Activated T-cell treated with anti-CD3 and anti-CD28 coated beads, Interleukin-2, amount 50 U/mL, for 48 hours (primary cell): ENCODE data around the gene SECISBP2.
"Not testable (repeated sequence)": the region's sequence is repeated elsewhere in the genome, so short reads cannot be mapped to it uniquely, and the experiment has no call there.

Experiments used
- DNase-seq, 2 experiments: peaks; one replicate each; pipeline ENCODE4 v3.0.0-alpha.2; 2020

The SECISBP2 gene

GRCh38 chr9:89318123-89319014, at the start of gene SECISBP2:
TSS of gene SECISBP2 (plus strand) at chr9:89318500. CDS start at chr9:89318577, 77 bp downstream.
- DNase-seq: peak; percentile 97 to 98

GRCh38 chr9:89273528-89274279, 44.6 kb upstream of the SECISBP2 start:
- no peak for DNase-seq

- peak; percentile 32 to 36 for DNase-seq
Observed at GRCh38 chr9:89274838-89275237, 43.5 kb upstream of the SECISBP2 start.

GRCh38 chr9:89276040-89276439, 42.3 kb upstream of the SECISBP2 start:
- DNase-seq: not testable (repeated sequence)

- DNase-seq: no peak
Observed at GRCh38 chr9:89277043-89277442, 41.3 kb upstream of the SECISBP2 start.

- DNase-seq: no peak
Observed at GRCh38 chr9:89277454-89277853, 40.8 kb upstream of the SECISBP2 start.

- DNase-seq: no peak
Observed at GRCh38 chr9:89278551-89278950, 39.7 kb upstream of the SECISBP2 start.

GRCh38 chr9:89278997-89279739, 39.1 kb upstream of the SECISBP2 start:
- DNase-seq: no peak

GRCh38 chr9:89281106-89281505, 37.2 kb upstream of the SECISBP2 start:
- DNase-seq: no peak

- not testable (repeated sequence) for DNase-seq
Observed at GRCh38 chr9:89282248-89282968, 35.9 kb upstream of the SECISBP2 start.

GRCh38 chr9:89284076-89284475, 34.2 kb upstream of the SECISBP2 start:
- no peak for DNase-seq

GRCh38 chr9:89291741-89292140, 26.6 kb upstream of the SECISBP2 start:
- no peak for DNase-seq

GRCh38 chr9:89293014-89293413, 25.3 kb upstream of the SECISBP2 start:
- no peak for DNase-seq

- DNase-seq: no peak
Observed at GRCh38 chr9:89295400-89295799, 22.9 kb upstream of the SECISBP2 start.

GRCh38 chr9:89301996-89302395, 16.3 kb upstream of the SECISBP2 start:
- not testable (repeated sequence) for DNase-seq

GRCh38 chr9:89304020-89304833, 14.1 kb upstream of the SECISBP2 start:
- no peak for DNase-seq

- DNase-seq: no peak
Observed at GRCh38 chr9:89304834-89305188, 13.5 kb upstream of the SECISBP2 start.

GRCh38 chr9:89305868-89306267, 12.4 kb upstream of the SECISBP2 start:
- no peak for DNase-seq

- DNase-seq: no peak
Observed at GRCh38 chr9:89309166-89309565, 9.1 kb upstream of the SECISBP2 start.

GRCh38 chr9:89309608-89310474, 8.5 kb upstream of the SECISBP2 start:
- peak in 1 of 2 experiments; percentile 23 for DNase-seq
